HG03575 (cell line): ENCODE results near the gene G6PD.

ENCODE experiments used
- ATAC-seq: cut with Tn5 transposase; IDR thresholded peaks from one replicate; pipeline ENCODE4 v1.9.1; 2021; ENCODE audit not compliant: unreplicated experiment, insufficient number of reproducible peaks, low FRiP score; ENCODE audit errors: extremely low read depth

G6PD gene

DNA sequence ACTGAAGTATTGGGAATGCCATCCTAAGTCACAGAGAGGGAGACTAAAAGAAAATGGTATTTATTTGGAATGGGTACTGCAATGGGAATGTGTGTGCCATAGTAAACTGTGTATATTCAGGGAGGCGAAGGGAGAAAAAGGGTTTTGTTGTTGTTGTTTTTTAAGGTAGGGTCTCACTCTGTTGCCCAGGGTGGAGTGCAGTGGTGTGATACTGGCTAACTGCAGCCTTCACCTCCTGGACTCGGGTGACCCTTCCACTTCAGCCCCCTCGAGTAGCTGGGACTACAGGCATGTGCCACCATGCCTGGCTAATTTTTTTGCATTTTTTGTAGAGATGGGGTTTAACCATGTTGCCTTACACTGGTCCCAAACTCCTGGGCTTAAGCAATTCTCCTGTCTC, 51.9 kb downstream of the G6PD start:
- no peak for ATAC-seq

GRCh38 chrX:154490414-154491083, 56.1 kb downstream of the G6PD start, which contains the start of gene SLC10A3:
Gene SLC10A3 (minus strand): TSS chrX:154490629. CDS start chrX:154488940, 1,689 bp downstream.
- peak; percentile 33 for ATAC-seq

DNA sequence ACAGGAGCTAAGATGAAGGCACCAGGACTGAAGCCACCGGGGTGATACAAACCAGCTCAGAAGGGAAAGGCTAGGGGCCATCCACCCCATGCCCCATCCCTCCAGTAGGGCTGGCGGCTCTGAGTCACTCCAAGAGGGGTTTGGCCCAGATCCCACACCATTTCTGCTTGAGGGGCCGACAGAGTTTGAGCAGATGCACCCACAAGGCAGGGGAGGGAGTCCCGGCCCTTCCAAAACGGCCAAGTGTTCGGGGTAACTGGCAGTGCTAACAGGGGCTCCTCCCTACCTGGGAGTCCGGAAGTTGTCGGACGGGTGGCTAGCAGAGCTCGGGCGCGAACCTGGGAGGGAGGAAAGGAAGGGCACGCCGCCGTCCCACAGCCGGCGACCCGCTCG, 56.6 kb downstream of the G6PD start:
- peak; percentile 8 for ATAC-seq

- ATAC-seq: no peak
Measured at GRCh38 chrX:154489182-154489581, 57.5 kb downstream of the G6PD start.

DNA sequence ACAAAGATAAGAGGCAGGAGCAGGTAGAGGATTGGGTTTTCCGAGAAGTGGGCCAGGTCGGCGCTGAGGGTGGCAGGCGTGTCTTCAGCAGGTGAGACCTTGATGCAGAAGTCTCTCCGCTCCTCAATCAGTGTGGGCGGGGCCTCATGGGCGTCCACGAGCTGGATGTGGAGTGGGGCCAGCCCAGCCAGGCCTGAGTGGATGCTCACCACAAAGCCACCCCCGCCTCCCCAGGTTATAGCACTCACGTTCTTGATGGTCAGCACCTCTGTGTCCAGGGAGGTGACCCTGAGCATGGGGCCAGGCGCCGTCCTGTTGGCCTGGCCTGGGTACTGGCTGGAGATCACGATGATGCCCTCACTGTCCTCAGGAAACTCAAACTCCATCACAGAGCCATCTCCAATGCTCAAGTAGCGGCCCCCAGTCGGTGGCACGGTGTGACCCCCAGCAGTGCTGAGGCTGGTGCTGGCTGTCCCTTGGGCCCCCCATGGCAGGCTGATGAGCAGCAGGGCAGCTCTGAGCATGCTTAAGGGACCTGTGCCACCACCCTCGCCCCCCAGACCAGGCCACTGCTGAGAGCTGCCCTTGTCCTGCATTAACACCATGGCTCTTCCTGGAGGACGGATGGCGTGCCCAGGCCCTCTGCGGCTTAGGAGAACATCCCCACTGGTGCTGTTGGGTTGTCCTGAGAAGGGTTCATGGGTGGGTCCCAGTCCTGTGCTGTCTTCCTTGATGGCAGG, 58.1 kb downstream of the G6PD start:
- no peak for ATAC-seq

DNA sequence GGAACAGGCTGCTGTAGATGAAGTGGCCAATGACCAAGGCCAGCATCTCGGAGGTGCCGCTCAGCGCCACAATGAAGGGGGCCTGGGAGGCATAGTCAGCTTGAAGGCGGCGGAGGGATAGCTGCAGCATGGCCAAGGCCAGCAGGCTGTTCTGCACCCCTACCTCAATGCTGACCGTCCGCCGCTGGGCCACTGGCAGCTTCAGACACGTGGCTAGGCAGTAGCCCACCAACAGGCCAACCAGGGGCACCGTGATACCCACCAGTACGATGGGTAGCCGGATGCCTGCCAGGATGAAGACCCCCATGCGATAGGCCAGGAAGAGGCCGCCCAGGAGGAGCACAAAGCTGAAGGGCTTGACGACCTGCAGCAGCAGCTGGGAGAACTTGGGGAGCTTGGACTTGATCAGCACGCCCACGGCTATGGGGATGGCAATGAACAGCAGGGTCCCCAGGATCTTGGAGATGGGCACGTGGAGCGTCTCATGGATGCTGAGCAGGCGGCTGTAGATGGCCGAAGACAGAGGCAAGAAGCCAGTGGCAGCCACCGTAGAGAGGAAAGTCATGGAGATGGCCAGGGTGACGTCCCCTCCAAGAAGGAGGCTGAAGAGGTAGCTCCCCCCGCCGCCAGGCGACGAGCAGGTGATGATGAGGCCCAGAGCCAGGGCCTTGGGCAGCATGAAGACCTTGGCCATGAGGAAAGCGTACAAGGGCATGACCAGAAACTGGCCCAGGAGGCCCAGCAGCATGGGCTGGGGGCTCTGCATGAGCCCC, 58.9 kb downstream of the G6PD start:
- ATAC-seq: no peak

- ATAC-seq: no peak
Measured at GRCh38 chrX:154486396-154487207, 60.0 kb downstream of the G6PD start, which contains the start of gene UBL4A. Gene UBL4A (minus strand): TSS chrX:154486615. CDS start chrX:154486584, 31 bp downstream.

DNA sequence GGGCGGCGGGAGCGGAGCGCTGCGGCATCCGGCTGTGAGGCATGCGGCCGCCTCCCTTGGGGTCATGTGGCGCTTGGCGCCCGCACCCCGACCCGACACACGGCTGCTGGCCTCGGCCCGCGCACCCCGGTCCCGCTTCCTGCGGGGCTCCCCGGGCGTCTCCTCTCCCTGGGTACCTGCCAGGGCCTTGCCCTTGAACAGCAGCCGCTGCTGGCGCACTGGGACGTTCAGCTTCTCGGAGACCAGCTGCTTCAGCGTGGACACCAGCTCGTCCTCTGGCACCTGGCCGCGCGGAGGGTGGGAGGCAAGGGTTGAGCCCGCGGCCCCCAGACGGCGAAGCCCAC, 60.6 kb downstream of the G6PD start:
- no peak for ATAC-seq

DNA sequence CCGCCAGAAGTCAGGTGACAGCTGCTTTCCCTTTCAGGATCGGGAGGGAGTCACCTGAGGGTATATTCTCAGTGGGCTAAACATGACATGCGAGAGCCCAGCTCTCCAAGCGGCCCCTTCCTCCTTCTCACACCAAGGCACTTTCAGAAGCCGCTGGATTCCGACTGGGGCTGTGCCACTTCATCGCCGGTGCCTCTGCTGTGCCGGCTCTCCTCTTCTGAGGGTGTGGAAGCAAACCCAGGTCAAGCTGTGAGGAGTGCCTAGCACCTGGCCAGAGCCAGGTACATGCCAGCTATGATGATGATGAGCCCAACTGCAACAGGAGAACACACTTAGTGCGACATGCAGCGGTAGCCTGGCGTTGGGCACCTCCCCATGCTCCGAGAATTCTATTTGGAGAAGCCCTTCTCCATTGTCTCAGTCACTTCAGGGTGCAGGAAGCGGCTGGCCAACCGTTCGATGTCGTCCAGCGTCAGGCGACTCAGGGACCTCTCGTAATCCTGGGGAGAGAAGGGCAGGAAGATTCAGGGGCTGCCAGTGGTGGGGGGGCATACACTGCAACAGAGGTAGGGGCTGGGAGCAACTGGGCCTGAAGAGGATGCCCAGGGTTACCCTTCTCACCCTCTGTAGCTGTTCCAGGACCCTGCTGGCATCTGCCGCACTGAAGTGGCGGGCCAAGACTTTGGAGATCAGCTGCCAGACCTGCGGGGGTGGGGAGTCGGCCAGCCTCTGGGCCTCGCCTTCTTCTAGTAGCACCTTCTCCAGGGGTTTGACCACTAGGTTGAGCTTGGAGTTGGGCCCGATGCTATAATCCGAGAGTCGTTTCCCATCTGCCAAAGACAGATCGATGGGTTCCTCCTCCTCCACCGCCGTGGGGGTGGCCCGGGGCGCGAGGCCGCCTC, 61.2 kb downstream of the G6PD start:
- ATAC-seq: no peak

- ATAC-seq: no peak
Measured at GRCh38 chrX:154484255-154485149, 62.1 kb downstream of the G6PD start.

DNA sequence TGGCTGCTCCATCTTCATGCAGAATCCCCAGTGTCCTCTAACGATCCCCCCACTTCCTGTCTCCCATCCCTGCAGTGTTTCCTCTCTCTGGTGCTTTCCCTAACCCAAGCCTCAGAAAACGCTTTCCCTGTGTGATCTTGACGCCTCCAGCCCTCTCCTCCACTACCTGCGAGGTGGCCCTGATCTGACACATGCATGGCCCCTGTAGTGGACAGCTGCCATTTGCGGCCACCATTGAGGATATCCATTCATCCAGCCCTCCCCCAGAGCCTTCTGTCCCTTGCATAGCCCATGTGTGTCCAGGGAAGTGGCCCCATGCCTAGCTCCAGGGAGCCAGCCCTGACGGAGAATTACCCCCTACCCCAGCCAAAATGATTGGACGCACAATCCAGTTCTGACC, 63.3 kb downstream of the G6PD start:
- no peak for ATAC-seq

DNA sequence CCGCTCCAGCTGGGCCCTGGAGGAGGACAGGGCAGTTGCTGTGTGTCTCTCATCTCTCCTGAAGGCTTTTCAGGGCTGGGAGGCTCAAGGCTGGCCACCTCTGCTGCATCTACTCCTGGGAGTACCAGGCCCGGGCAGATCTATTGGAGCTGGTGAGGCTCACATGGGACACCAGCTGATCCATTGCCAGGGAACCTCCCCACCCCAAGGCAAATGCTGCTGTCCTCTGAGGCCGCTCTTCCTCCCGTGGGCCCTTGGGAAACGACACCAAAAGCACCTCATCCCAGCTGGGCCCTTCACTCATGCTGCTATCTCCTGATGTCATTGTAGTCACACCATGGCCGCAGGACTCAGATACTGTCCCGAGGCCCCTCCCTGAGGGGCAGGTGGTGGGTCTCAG, 63.9 kb downstream of the G6PD start:
- no peak for ATAC-seq

DNA sequence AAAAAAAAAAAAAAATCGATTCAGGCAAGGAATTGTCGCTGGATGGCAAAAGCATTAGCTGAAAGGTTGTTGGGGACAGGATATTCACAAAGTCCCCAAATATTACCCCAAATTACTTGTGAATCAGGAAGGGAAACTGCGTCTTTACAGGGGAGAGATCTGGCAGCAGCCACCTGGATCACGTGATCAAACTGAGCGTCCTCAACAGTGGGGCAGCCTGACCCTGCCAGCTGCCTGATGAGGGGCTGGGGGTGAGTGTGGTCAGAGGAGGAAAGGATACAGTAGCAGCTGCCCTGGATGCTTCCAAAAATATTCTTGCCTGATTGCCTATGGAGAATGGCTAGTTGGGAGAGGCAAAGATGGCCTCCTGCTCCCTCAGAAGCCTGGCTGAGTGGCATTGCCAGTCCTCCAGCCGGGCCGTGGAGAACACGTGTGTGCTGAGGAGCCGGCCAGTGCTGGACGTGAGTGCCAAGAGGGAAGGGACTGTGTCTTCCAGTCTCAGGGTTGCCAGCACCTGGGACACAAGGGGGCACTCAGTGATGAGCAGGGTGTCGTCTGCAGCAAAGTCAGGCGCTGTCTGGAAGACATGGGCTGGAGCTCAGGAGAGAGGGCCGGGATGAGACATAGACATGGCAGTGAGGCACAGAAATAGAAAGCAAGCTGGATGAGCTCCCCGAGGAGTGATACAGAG, 64.6 kb downstream of the G6PD start:
- ATAC-seq: no peak
